ENCODE data around the gene SFT2D3.
"Not testable (repeated sequence)": the region's sequence is repeated elsewhere in the genome, so short reads cannot be mapped to it uniquely, and the experiment has no call there.

The SFT2D3 gene

DNA sequence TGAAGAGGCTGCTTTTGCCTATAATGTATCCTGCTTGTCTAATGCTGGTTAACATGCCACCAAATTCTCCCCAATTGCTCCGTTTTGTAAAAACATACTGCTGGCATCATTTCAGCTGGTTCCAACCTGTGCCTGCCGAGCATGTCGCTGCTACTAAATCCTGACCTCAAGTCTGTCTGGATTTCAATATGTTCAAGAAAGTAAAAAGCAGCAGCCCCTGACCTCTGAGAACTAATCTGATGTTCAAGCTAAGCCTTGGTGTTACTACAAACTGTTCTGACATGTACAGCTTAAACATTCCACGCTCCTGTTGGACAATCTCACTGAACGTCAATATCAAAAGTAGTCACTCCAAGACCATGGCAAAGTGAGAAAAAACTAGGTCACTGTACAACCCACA is 46.3 kb downstream of the SFT2D3 start:
- TF ChIP-seq POLR2AphosphoS5 (IDR thresholded peaks at IDR 0.05; ENCODE audit: borderline replicate concordance, low read depth, low read length) (no peak), FOXP2 (optimal IDR thresholded peaks at IDR 0.05; ENCODE audit: control extremely low read depth, extremely low read length, insufficient read depth) (no peak), EZH2 (IDR thresholded peaks at IDR 0.05) (no peak)
- no peak for DNase-seq (ENCODE audit: low read depth, low spot score)
- Histone ChIP-seq H3K27ac (no peak overlapping the region), H3K4me3 (no peak overlapping the region), H3K36me3 (ENCODE audit: insufficient read depth, low read length) (peaks cover 38% of the 10 kb centered on the region), H3K9me3 (ENCODE audit: low read depth, low read length) (no peaks in the 10 kb centered on the region), H3K9ac (ENCODE audit: insufficient read length) (no peak overlapping the region)

GRCh38 chr2:127749537-127749936 is 48.2 kb downstream of the SFT2D3 start:
- H3K9me3 ChIP-seq (ENCODE audit: low read depth, low read length); H3K27ac ChIP-seq; H3K4me3 ChIP-seq; H3K9ac ChIP-seq (ENCODE audit: insufficient read length); DNase-seq (ENCODE audit: low read depth, low spot score): not testable (repeated sequence)
- H3K36me3 ChIP-seq (ENCODE audit: insufficient read depth, low read length) = peaks cover 31% of the 10 kb centered on the region

DNA sequence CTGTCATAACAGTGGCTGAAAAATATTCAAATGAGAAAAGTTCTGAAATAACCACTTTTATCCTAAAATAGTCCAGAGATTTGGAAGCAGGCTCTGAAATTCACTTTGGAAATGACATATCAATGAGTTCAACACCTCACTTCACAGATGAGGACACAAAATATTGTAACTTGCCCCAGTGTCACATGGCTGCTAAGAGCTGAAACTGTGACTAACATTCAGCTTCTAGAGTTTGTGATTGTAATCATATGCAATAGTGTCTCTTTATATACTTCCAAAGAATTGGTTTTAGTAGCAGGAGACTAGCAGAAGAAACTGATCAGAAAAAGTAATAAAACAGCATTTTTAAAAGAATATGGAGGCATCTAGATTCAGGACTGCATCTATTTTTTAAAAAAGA is 52.1 kb downstream of the SFT2D3 start:
- H3K9me3 ChIP-seq (ENCODE audit: low read depth, low read length) = no peaks in the 10 kb centered on the region
- H3K27ac ChIP-seq = no peak overlapping the region
- no peak for DNase-seq (ENCODE audit: low read depth, low spot score)
- TF ChIP-seq FOXP2 (optimal IDR thresholded peaks at IDR 0.05; ENCODE audit: control extremely low read depth, extremely low read length, insufficient read depth) (no peak), EZH2 (IDR thresholded peaks at IDR 0.05) (no peak), POLR2AphosphoS5 (IDR thresholded peaks at IDR 0.05; ENCODE audit: borderline replicate concordance, low read depth, low read length) (no peak)
- no peak overlapping the region for H3K4me3 ChIP-seq
- H3K36me3 ChIP-seq (ENCODE audit: insufficient read depth, low read length) = peaks cover 34% of the 10 kb centered on the region
- H3K9ac ChIP-seq (ENCODE audit: insufficient read length) = no peak overlapping the region

DNA sequence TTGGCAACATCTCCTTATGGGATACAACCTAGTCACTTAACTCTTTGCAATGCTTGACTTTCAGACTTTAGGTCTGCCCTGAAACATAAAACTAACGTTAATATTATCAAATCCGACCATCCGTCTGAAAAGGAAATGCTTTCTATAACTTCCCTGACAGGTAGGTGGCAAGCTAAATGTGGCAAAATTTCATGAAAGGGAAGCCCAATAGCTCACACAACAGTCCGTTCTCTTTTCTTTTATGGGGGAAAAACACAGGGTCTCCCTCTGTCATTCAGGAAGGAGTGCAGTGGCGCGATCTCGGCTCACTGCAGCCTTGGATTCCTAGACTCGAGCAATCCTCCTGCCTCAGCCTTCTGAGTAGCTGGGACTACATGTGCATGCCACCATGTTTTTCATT is 52.9 kb downstream of the SFT2D3 start:
- Histone ChIP-seq H3K9me3 (ENCODE audit: low read depth, low read length) (no peaks in the 10 kb centered on the region), H3K36me3 (ENCODE audit: insufficient read depth, low read length) (peaks cover 34% of the 10 kb centered on the region), H3K4me3 (no peak overlapping the region), H3K27ac (no peak overlapping the region), H3K9ac (ENCODE audit: insufficient read length) (no peak overlapping the region)
- TF ChIP-seq FOXP2 (optimal IDR thresholded peaks at IDR 0.05; ENCODE audit: control extremely low read depth, extremely low read length, insufficient read depth) (no peak), EZH2 (IDR thresholded peaks at IDR 0.05) (no peak), POLR2AphosphoS5 (IDR thresholded peaks at IDR 0.05; ENCODE audit: borderline replicate concordance, low read depth, low read length) (no peak)
- no peak for DNase-seq (ENCODE audit: low read depth, low spot score)
